ENCODE results near the gene MRGPRG.

Gene MRGPRG

DNA sequence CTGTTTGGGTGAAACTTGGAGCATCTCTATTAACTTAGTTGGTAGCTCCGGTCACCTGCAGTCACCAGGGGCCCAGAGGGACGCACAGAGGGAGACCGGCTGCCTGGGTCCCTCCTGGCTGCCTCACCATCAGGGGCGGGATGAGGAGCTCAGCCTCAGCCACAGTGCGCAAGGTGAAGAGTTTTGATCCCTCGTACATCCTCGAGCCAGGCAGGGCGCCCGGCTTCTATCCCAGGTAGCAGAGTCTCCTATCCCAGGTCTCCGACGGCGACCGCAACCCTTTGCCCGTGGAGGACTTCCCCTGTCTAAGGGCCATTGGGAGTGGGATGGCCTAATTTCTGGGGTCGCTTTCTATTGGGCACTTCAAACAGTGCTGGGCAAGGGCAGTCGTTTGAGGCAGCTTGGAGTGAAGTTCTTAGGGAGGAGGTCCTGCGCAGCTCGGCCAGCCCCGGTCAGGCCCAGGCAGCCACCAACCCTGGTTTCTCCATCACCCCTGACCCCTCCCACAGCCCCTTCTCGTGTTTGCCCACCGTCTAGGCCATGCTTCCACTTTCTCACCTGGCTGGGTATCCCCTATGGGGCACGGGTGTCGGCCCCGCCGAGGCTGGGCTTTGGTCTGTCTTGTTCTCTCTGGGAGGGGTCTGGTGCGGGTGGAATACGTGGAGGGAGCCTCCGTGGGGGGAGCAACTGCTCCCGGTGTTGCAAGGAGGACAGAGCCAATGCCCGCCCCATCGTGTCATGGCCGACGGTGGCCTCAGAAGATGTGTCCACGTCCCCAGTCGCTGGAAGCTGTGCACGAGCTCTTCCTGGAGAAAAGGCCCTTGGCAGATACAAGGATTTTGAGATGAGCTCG is 3.6 kb upstream of the MRGPRG start:
- Mint-ChIP-seq H3K36me3 (no peaks in the 10 kb centered on the region), H3K27ac (no peak overlapping the region), H3K27me3 (peaks cover 24% of the 10 kb centered on the region), H3K4me3 (no peak overlapping the region), H3K9me3 (no peaks in the 10 kb centered on the region), H3K4me1 (peaks cover 2% of the 10 kb centered on the region)
- ATAC-seq (ENCODE audit: low read depth) (no peak), DNase-seq (ENCODE audit: low spot score in 2 of 2) (no peak)

GRCh38 chr11:3221408-3222002 is 2.9 kb upstream of the MRGPRG start:
- peaks cover 27% of the 10 kb centered on the region for H3K27me3 Mint-ChIP-seq
- H3K36me3 Mint-ChIP-seq = no peaks in the 10 kb centered on the region
- H3K4me1 Mint-ChIP-seq = peaks cover 6% of the 10 kb centered on the region
- DNase-seq (ENCODE audit: low spot score in 2 of 2) (no peak), ATAC-seq (ENCODE audit: low read depth) (no peak)
- H3K9me3 Mint-ChIP-seq = no peaks in the 10 kb centered on the region
- H3K27ac Mint-ChIP-seq = no peak overlapping the region
- no peak overlapping the region for H3K4me3 Mint-ChIP-seq

GRCh38 chr11:3220521-3221407 is 2.2 kb upstream of the MRGPRG start:
- H3K4me1 Mint-ChIP-seq = peaks cover 6% of the 10 kb centered on the region
- no peak overlapping the region for H3K4me3 Mint-ChIP-seq
- ATAC-seq (ENCODE audit: low read depth) = no peak
- H3K36me3 Mint-ChIP-seq = no peaks in the 10 kb centered on the region
- DNase-seq (ENCODE audit: low spot score in 2 of 2) = no peak
- H3K9me3 Mint-ChIP-seq = no peaks in the 10 kb centered on the region
- no peak overlapping the region for H3K27ac Mint-ChIP-seq
- peaks cover 24% of the 10 kb centered on the region for H3K27me3 Mint-ChIP-seq

DNA sequence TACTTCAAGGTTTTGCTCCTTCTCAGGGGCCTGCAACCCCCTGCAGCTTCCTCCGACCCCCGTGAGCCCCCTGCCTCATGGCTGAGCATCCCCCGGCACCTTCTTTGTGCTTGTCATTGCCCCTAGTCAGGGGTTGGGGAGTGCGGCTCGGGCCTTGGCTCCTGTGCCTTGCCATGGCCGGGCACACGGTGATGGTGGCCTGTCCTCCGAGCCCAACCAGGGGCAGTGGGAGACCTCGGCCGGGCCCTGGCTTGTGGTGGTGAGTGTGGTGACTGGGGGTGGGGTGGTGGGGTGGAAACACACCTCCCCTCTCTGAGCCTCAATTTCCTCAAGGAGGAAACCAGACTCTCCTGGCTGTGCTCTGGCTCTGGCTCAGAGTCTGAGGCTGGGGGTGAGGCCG is 1.5 kb upstream of the MRGPRG start:
- Mint-ChIP-seq H3K4me3 (no peak overlapping the region), H3K27me3 (peaks cover 25% of the 10 kb centered on the region), H3K9me3 (no peaks in the 10 kb centered on the region), H3K4me1 (peaks cover 6% of the 10 kb centered on the region), H3K27ac (no peak overlapping the region), H3K36me3 (no peaks in the 10 kb centered on the region)
- DNase-seq (ENCODE audit: low spot score in 2 of 2) (no peak), ATAC-seq (ENCODE audit: low read depth) (no peak)

- Mint-ChIP-seq H3K27ac (no peak overlapping the region), H3K9me3 (no peaks in the 10 kb centered on the region), H3K4me3 (no peak overlapping the region), H3K27me3 (peaks cover 25% of the 10 kb centered on the region), H3K4me1 (peaks cover 6% of the 10 kb centered on the region), H3K36me3 (no peaks in the 10 kb centered on the region)
- DNase-seq (ENCODE audit: low spot score in 2 of 2) (no peak), ATAC-seq (ENCODE audit: low read depth) (no peak)
These were observed 774 bp upstream of the MRGPRG start for GRCh38 chr11:3219281-3219892.

GRCh38 chr11:3217818-3218482 is 663 bp downstream of the MRGPRG start:
- ATAC-seq (ENCODE audit: low read depth) (no peak), DNase-seq (ENCODE audit: low spot score in 2 of 2) (no peak)
- peaks cover 6% of the 10 kb centered on the region for H3K4me1 Mint-ChIP-seq
- no peaks in the 10 kb centered on the region for H3K9me3 Mint-ChIP-seq
- no peak overlapping the region for H3K27ac Mint-ChIP-seq
- H3K36me3 Mint-ChIP-seq = no peaks in the 10 kb centered on the region
- H3K4me3 Mint-ChIP-seq = no peak overlapping the region
- peaks cover 28% of the 10 kb centered on the region for H3K27me3 Mint-ChIP-seq

DNA sequence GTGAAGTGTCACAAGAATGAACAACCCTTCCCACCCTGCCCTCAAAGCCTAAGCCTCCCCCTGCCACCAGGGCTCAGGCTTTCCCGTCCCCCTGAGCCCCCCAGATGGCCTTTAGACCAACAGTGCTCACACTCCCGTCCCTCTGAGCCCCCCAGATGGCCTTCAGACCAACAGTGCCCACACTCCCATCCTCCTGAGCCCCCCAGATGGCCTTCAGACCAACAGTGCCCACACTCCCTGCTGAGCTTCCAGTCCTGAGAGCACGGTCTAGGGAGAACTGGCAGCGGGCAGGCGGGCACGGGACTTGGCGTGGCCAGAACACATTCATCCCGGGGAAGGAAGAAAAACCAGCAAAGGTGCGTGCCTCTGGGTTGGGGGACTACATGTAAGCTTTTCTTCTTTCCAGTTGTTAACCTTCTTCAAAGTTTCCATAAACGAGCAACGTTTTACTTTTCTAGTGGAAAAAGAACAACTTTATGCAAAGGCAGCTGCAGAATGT is 2.5 kb downstream of the MRGPRG start:
- ATAC-seq (ENCODE audit: low read depth) (no peak), DNase-seq (ENCODE audit: low spot score in 2 of 2) (no peak)
- H3K4me3 Mint-ChIP-seq = no peak overlapping the region
- H3K4me1 Mint-ChIP-seq = peaks cover 6% of the 10 kb centered on the region
- peaks cover 22% of the 10 kb centered on the region for H3K27me3 Mint-ChIP-seq
- no peak overlapping the region for H3K27ac Mint-ChIP-seq
- peaks cover 2% of the 10 kb centered on the region for H3K36me3 Mint-ChIP-seq
- H3K9me3 Mint-ChIP-seq = peaks cover 3% of the 10 kb centered on the region

GRCh38 chr11:3215346-3216026 is 3.1 kb downstream of the MRGPRG start:
- H3K4me3 Mint-ChIP-seq = no peak overlapping the region
- H3K9me3 Mint-ChIP-seq = peaks cover 3% of the 10 kb centered on the region

DNA sequence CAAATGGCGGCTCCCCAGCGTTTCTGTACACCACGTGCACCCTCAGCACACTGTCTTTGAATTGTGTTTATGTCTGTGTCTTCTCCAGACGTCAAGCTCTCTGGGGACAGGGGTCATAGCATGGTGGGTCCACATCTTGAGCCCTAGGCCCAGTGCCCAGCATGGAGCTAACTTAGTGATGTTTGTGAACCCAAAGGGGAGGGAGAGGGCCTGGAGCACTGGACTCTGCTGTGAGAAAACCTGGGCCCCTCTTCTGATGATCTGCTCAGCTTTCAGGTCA is 4.3 kb downstream of the MRGPRG start:
- Mint-ChIP-seq H3K27me3 (peaks cover 20% of the 10 kb centered on the region), H3K27ac (no peak overlapping the region)

More at GRCh38 chr11:3215346-3216026, 3.1 kb downstream of the MRGPRG start:
- peaks cover 2% of the 10 kb centered on the region for H3K36me3 Mint-ChIP-seq
- peaks cover 4% of the 10 kb centered on the region for H3K4me1 Mint-ChIP-seq
- DNase-seq (ENCODE audit: low spot score in 2 of 2) (no peak), ATAC-seq (ENCODE audit: low read depth) (no peak)
- H3K27me3 Mint-ChIP-seq = peaks cover 21% of the 10 kb centered on the region
- H3K27ac Mint-ChIP-seq = no peak overlapping the region

DNA sequence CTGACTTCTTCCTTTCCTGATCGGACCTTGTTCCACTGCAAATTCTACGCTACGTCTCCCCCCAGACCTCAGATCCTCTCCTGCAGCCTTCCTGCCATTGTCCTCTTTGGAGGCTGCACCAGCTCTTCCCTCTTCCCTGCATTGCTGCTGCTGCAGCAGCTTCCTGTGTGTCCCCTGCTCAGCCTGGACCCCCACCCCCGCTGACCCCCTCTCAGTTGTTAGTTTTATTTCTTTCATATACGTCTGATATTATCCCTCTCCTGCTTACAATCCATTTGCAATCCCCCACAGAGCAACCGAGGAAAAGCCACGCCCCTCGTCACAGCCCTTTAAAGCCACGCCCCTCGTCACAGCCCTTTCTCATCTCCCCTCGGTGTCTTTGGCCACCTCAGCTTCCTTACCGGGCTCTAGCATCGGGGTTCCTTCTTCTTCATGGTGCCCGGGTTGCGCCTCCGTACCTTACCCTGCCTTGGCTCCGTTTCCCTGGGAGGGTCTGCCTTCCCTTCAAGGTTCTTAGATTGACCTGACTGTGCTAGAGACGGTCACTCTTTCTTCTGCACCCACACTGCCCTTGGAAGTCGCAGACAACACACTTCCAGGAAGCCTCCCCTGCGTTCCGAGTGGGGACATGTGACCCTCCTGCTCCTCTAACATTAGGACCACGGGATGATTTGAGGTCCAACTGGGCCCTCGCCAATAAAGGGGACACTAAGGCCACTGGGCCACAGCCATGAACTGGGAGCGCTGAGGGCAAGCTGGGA is 4.8 kb downstream of the MRGPRG start:
- H3K27me3 Mint-ChIP-seq = peaks cover 20% of the 10 kb centered on the region
- peaks cover 3% of the 10 kb centered on the region for H3K9me3 Mint-ChIP-seq
- H3K27ac Mint-ChIP-seq = no peak overlapping the region
- ATAC-seq (ENCODE audit: low read depth) (no peak), DNase-seq (ENCODE audit: low spot score in 2 of 2) (no peak)
- peaks cover 2% of the 10 kb centered on the region for H3K36me3 Mint-ChIP-seq
- peaks cover 4% of the 10 kb centered on the region for H3K4me1 Mint-ChIP-seq
- no peak overlapping the region for H3K4me3 Mint-ChIP-seq

More for the DNA sequence above, 4.3 kb downstream of the MRGPRG start:
- Mint-ChIP-seq H3K36me3 (peaks cover 2% of the 10 kb centered on the region), H3K4me1 (peaks cover 4% of the 10 kb centered on the region), H3K4me3 (no peak overlapping the region), H3K9me3 (peaks cover 3% of the 10 kb centered on the region)
- ATAC-seq (ENCODE audit: low read depth) (no peak), DNase-seq (ENCODE audit: low spot score in 2 of 2) (no peak)

DNA sequence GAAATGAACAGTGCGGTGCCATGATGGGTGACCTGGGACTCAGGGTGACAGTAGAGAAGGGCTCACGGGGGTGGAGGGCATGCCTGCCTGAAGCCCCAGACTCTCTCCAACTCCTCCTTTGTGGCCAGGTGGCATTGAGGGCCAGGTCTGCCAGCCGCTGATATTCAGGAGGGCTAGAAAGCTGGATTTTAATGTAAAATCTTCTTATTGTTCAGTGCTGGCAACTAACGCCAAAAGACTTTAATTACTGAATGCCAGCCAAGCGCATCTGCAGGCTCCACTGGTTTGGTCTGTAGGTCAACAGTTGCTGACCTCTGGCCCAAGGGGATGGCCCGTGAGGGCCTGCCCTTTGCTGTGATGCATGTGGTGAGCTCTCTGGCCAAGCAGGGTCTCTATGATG is 10.3 kb downstream of the MRGPRG start:
- Mint-ChIP-seq H3K36me3 (peaks cover 2% of the 10 kb centered on the region), H3K4me1 (no peaks in the 10 kb centered on the region)
- no peak for ATAC-seq (ENCODE audit: low read depth)

DNA sequence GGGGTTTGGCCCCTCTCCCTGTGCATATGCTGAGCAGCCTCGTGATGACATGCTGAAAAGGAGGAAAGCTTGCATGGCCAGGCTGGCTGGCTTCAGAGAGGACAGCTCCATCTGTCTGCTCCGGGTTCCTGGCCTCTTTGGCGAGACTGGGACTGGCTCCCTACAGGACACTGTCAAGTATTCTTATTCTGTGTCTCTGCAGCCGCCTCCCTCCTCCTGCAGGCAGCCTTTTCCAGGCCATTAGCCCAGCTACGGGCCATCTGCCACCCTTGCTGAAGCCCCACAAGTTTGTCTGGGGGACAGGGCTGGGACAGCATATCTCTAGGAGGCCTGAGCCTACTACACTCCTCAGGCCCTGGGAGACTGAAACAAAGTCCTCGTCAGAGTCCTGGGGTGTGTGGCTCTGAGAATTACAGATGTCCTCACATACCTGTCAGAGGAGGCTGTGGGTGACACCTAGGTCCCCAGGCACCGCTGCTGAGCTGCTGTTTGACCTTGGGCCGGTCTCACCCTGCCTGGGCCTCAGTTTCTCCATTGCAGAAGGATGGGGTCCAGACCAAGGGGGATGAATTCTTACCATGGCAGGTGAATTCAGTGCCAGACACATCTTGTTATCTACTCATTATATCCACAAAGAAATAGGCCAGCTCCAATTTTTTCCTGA is 11.0 kb downstream of the MRGPRG start:
- ATAC-seq (ENCODE audit: low read depth) (no peak), DNase-seq (ENCODE audit: low spot score in 2 of 2) (no peak)
- peaks cover 3% of the 10 kb centered on the region for H3K9me3 Mint-ChIP-seq
- peaks cover 2% of the 10 kb centered on the region for H3K36me3 Mint-ChIP-seq
- H3K27me3 Mint-ChIP-seq = peaks cover 4% of the 10 kb centered on the region
- H3K27ac Mint-ChIP-seq = no peak overlapping the region
- no peak overlapping the region for H3K4me3 Mint-ChIP-seq
- no peaks in the 10 kb centered on the region for H3K4me1 Mint-ChIP-seq

More for the DNA sequence above, 10.3 kb downstream of the MRGPRG start:
- H3K27ac Mint-ChIP-seq = no peak overlapping the region
- H3K4me3 Mint-ChIP-seq = no peak overlapping the region
- peaks cover 6% of the 10 kb centered on the region for H3K27me3 Mint-ChIP-seq
- DNase-seq (ENCODE audit: low spot score in 2 of 2) = no peak
- H3K9me3 Mint-ChIP-seq = peaks cover 3% of the 10 kb centered on the region
